HG03558 (cell line): Measurements from ENCODE around the gene PAK4.
"Not testable (repeated sequence)": the region's sequence is repeated elsewhere in the genome, so short reads cannot be mapped to it uniquely, and the experiment has no call there.

Experiments
- ATAC-seq: cut with Tn5 transposase; IDR thresholded peaks from one replicate; pipeline ENCODE4 v1.9.1; 2021; ENCODE audit warnings: moderate number of reproducible peaks; ENCODE audit not compliant: unreplicated experiment; ENCODE audit errors: extremely low read depth

Gene PAK4

GRCh38 chr19:39125554-39126311 is at the start of gene PAK4:
TSS of gene PAK4 (plus strand) at chr19:39125786. CDS start at chr19:39169554, 43,768 bp downstream.
- peak; percentile 68 for ATAC-seq

GRCh38 chr19:39077323-39077722 is 48.3 kb upstream of the PAK4 start:
- no peak for ATAC-seq

- no peak for ATAC-seq
These were observed 47.0 kb upstream of the PAK4 start for GRCh38 chr19:39078436-39079200.

- ATAC-seq: no peak
These were observed 45.2 kb upstream of the PAK4 start for GRCh38 chr19:39080431-39080830.

- ATAC-seq: no peak
These were observed 43.4 kb upstream of the PAK4 start for GRCh38 chr19:39082167-39082566.

- ATAC-seq: no peak
These were observed 42.6 kb upstream of the PAK4 start for GRCh38 chr19:39082745-39083598.

- ATAC-seq: no peak
These were observed 42.0 kb upstream of the PAK4 start for GRCh38 chr19:39083599-39083982.

GRCh38 chr19:39083983-39084731 is 41.4 kb upstream of the PAK4 start, which contains the start of gene ACP7:
TSS of gene ACP7 (plus strand) at chr19:39084368. CDS start at chr19:39085270, 902 bp downstream.
- ATAC-seq: no peak

- ATAC-seq: no peak
These were observed 40.9 kb upstream of the PAK4 start for GRCh38 chr19:39084732-39085080.

GRCh38 chr19:39085392-39085791 is 40.2 kb upstream of the PAK4 start:
- no peak for ATAC-seq

GRCh38 chr19:39086386-39086785 is 39.2 kb upstream of the PAK4 start:
- no peak for ATAC-seq

GRCh38 chr19:39087907-39088686 is 37.5 kb upstream of the PAK4 start:
- no peak for ATAC-seq

- ATAC-seq: not testable (repeated sequence)
These were observed 35.6 kb upstream of the PAK4 start for GRCh38 chr19:39090016-39090415.

GRCh38 chr19:39090881-39091280 is 34.7 kb upstream of the PAK4 start:
- no peak for ATAC-seq

- ATAC-seq: not testable (repeated sequence)
These were observed 29.6 kb upstream of the PAK4 start for GRCh38 chr19:39095799-39096540.

GRCh38 chr19:39097299-39097698 is 28.3 kb upstream of the PAK4 start:
- ATAC-seq: no peak

- no peak for ATAC-seq
These were observed 27.9 kb upstream of the PAK4 start for GRCh38 chr19:39097721-39098120.
